Trophoblast cell (in vitro differentiated cells and primary cell): ENCODE data around the gene CDC73.

Experiments
- DNase-seq, 2 donors: peaks; one replicate each; pipeline ENCODE4 v3.0.0-alpha.2; 2016
- H2AFZ ChIP-seq: 2 replicates; pipeline ENCODE4 v1.6.1; 2013; ENCODE audit warnings: low read length, moderate library complexity, mild to moderate bottlenecking; ENCODE audit not compliant: insufficient read depth, poor library complexity
- H2AK5ac ChIP-seq: 2 replicates; pipeline ENCODE4 v1.6.1; 2013; ENCODE audit warnings: mild to moderate bottlenecking, low read length
- H2BK120ac ChIP-seq: 2 replicates; pipeline ENCODE4 v1.6.1; 2013; ENCODE audit warnings: low read length, mild to moderate bottlenecking, moderate library complexity; ENCODE audit not compliant: insufficient read depth, poor library complexity
- H2BK12ac ChIP-seq: 2 replicates; pipeline ENCODE4 v1.6.1; 2013; ENCODE audit warnings: mild to moderate bottlenecking, low read length, moderate library complexity
- H2BK5ac ChIP-seq: 2 replicates; pipeline ENCODE4 v1.6.1; 2013; ENCODE audit warnings: low read length, low read depth, moderate library complexity, mild to moderate bottlenecking; ENCODE audit not compliant: poor library complexity
- H3K14ac ChIP-seq: 2 replicates; pipeline ENCODE4 v1.6.1; 2013; ENCODE audit warnings: mild to moderate bottlenecking, low read length
- H3K18ac ChIP-seq: 2 replicates; pipeline ENCODE4 v1.6.1; 2013; ENCODE audit warnings: mild to moderate bottlenecking, low read length
- H3K23ac ChIP-seq: 2 replicates; pipeline ENCODE4 v1.6.1; 2013; ENCODE audit warnings: low read length
- H3K27ac ChIP-seq: 2 replicates; pipeline ENCODE4 v1.5.1; 2013; ENCODE audit warnings: low read depth, mild to moderate bottlenecking, inconsistent platforms, low read length, moderate library complexity
- H3K27me3 ChIP-seq: 2 replicates; pipeline ENCODE4 v1.6.1; 2013; ENCODE audit warnings: inconsistent platforms, mild to moderate bottlenecking, low read length, moderate library complexity; ENCODE audit not compliant: insufficient read depth
- H3K36me3 ChIP-seq, 2 experiments: 1 replicate in 1 of 2; 2 replicates in 1 of 2; pipeline ENCODE4 v1.6.1; 2013; ENCODE audit warnings: low read length in 2 of 2, mild to moderate bottlenecking in 2 of 2, moderate library complexity in 1 of 2; ENCODE audit not compliant: insufficient read depth in 2 of 2, control insufficient read depth in 1 of 2
- H3K4ac ChIP-seq: 2 replicates; pipeline ENCODE4 v1.6.1; 2013; ENCODE audit warnings: low read depth, mild to moderate bottlenecking, low read length, moderate library complexity
- H3K4me1 ChIP-seq, 2 experiments: 1 replicate in 1 of 2; 2 replicates in 1 of 2; pipeline ENCODE4 v1.6.1; 2013; ENCODE audit warnings: low read length in 2 of 2, mild to moderate bottlenecking in 2 of 2, moderate library complexity in 1 of 2; ENCODE audit not compliant: insufficient read depth in 2 of 2, control insufficient read depth in 1 of 2
- H3K4me2 ChIP-seq: 2 replicates; pipeline ENCODE4 v1.6.1; 2013; ENCODE audit warnings: inconsistent platforms, mild to moderate bottlenecking, low read length, moderate library complexity
- H3K4me3 ChIP-seq: 2 replicates; pipeline ENCODE4 v1.5.1; 2013; ENCODE audit warnings: mild to moderate bottlenecking, low read depth, low read length, inconsistent platforms
- H3K79me1 ChIP-seq: one replicate; pipeline ENCODE4 v1.6.1; 2013; ENCODE audit warnings: low read length
- H3K79me2 ChIP-seq: 2 replicates; pipeline ENCODE4 v1.6.1; 2013; ENCODE audit warnings: low read length, mild to moderate bottlenecking; ENCODE audit not compliant: control insufficient read depth, insufficient read depth, poor library complexity
- H3K9ac ChIP-seq: 2 replicates; pipeline ENCODE4 v1.6.1; 2013; ENCODE audit warnings: mild to moderate bottlenecking, low read length
- H3K9me3 ChIP-seq: 2 replicates; pipeline ENCODE4 v1.6.1; 2013; ENCODE audit warnings: low read depth, mild to moderate bottlenecking, control low read depth, inconsistent platforms, low read length; ENCODE audit not compliant: insufficient read depth
- H4K12ac ChIP-seq: 2 replicates; pipeline ENCODE4 v1.6.1; 2013; ENCODE audit warnings: low read depth, mild to moderate bottlenecking, low read length, moderate library complexity
- H4K8ac ChIP-seq: 2 replicates; pipeline ENCODE4 v1.6.1; 2013; ENCODE audit warnings: low read depth, mild to moderate bottlenecking, low read length, moderate library complexity
- H4K91ac ChIP-seq: one replicate; pipeline ENCODE4 v1.6.1; 2013; ENCODE audit warnings: low read depth, mild to moderate bottlenecking, low read length, moderate library complexity
- whole genome bisulfite sequencing: extraction: QIAGEN DNeasy Blood & Tissue Kit; methylation state at CpG from one replicate; pipeline ENCODE4 v1.1.7; 2013; ENCODE audit warnings: missing lambda C conversion rate; ENCODE audit not compliant: insufficient read length, insufficient coverage; ENCODE audit errors: extremely low coverage; 5-methylcytosine and 5-hydroxymethylcytosine counted together

CDC73 gene

GRCh38 chr1:193270996-193271395, 149.2 kb downstream of the CDC73 start:
- Histone ChIP-seq H3K79me1 (no peaks in the 10 kb centered on the region), H3K9me3 (no peaks in the 10 kb centered on the region), H3K4me3 (no peak overlapping the region), H3K9ac (no peak overlapping the region), H3K14ac (no peak overlapping the region), H2AFZ (no peak overlapping the region), H2BK5ac (no peak overlapping the region), H2BK120ac (no peak overlapping the region), H3K23ac (no peak overlapping the region), H2AK5ac (no peak overlapping the region), H4K91ac (no peak overlapping the region), H2BK12ac (no peak overlapping the region), H4K12ac (no peak overlapping the region), H3K4me2 (no peak overlapping the region), H4K8ac (no peak overlapping the region), H3K4ac (no peak overlapping the region), H3K27me3 (no peaks in the 10 kb centered on the region), H3K4me1 (no peaks in the 10 kb centered on the region), H3K27ac (no peak overlapping the region), H3K18ac (no peak overlapping the region), H3K79me2 (no peaks in the 10 kb centered on the region), H3K36me3 (no peaks in the 10 kb centered on the region)
- peak in 1 of 2 donors; percentile 38 for DNase-seq
- no CpG with 5 or more reads among the region's 2 CpGs for WGBS

DNA sequence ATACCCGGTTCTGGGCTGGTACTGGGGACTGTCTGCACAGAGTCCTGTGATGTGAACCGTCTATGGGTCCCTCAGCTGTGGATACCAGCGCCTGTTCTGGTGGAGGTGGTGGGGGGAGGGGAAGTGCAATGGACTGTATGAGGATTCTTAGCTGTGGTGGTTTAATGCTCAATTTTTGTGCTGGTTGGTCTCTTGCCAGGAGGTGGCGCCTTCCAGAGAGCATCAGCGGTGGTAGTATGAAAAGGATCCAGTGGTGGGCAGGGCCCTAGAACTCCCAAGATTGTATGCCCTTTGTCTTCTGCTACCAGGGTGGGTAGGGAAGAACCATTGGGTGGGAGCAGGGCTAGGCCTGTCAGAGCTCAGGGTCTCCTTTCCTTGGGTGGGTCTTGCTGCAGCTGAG, 153.9 kb downstream of the CDC73 start:
- Histone ChIP-seq H3K23ac (no peak overlapping the region), H4K8ac (no peak overlapping the region), H3K4me2 (no peak overlapping the region), H2AFZ (no peak overlapping the region), H3K27me3 (no peaks in the 10 kb centered on the region), H4K12ac (no peak overlapping the region), H2BK120ac (no peak overlapping the region), H3K18ac (no peak overlapping the region), H3K27ac (no peak overlapping the region), H3K36me3 (no peaks in the 10 kb centered on the region), H3K4me1 (no peaks in the 10 kb centered on the region), H3K79me2 (no peaks in the 10 kb centered on the region), H3K4me3 (no peak overlapping the region), H2AK5ac (no peak overlapping the region), H3K9ac (no peak overlapping the region), H3K79me1 (no peaks in the 10 kb centered on the region), H3K4ac (no peak overlapping the region), H4K91ac (no peak overlapping the region), H3K14ac (no peak overlapping the region), H3K9me3 (no peaks in the 10 kb centered on the region), H2BK12ac (no peak overlapping the region), H2BK5ac (no peak overlapping the region)
- DNase-seq, result no peak
- WGBS, result no CpG with 5 or more reads among the region's 5 CpGs

- no peaks in the 10 kb centered on the region for H3K79me1 ChIP-seq
- no peaks in the 10 kb centered on the region for H3K4me1 ChIP-seq
- WGBS, result no CpG with 5 or more reads among the region's 2 CpGs
- H4K8ac ChIP-seq, result no peak overlapping the region
- no peak overlapping the region for H4K12ac ChIP-seq
- no peaks in the 10 kb centered on the region for H3K27me3 ChIP-seq
- no peak overlapping the region for H2BK120ac ChIP-seq
- H2BK5ac ChIP-seq, result no peak overlapping the region
- H3K27ac ChIP-seq, result no peak overlapping the region
- no peaks in the 10 kb centered on the region for H3K36me3 ChIP-seq
- H3K79me2 ChIP-seq, result no peaks in the 10 kb centered on the region
- DNase-seq, result no peak
- no peak overlapping the region for H3K4ac ChIP-seq
- H3K18ac ChIP-seq, result no peak overlapping the region
- H3K4me2 ChIP-seq, result no peak overlapping the region
- no peak overlapping the region for H3K14ac ChIP-seq
- no peak overlapping the region for H2AK5ac ChIP-seq
- H3K4me3 ChIP-seq, result no peak overlapping the region
- H2BK12ac ChIP-seq, result no peak overlapping the region
- H3K23ac ChIP-seq, result no peak overlapping the region
- no peak overlapping the region for H3K9ac ChIP-seq
- no peaks in the 10 kb centered on the region for H3K9me3 ChIP-seq
- H2AFZ ChIP-seq, result no peak overlapping the region
- no peak overlapping the region for H4K91ac ChIP-seq
Measured at GRCh38 chr1:193278968-193279367, 157.1 kb downstream of the CDC73 start.

- Histone ChIP-seq H3K4me1 (no peaks in the 10 kb centered on the region), H4K8ac (no peak overlapping the region), H2BK12ac (no peak overlapping the region), H3K27ac (no peak overlapping the region), H4K91ac (no peak overlapping the region), H3K18ac (no peak overlapping the region), H3K4ac (no peak overlapping the region), H3K14ac (no peak overlapping the region), H3K27me3 (no peaks in the 10 kb centered on the region), H3K36me3 (no peaks in the 10 kb centered on the region), H3K79me2 (no peaks in the 10 kb centered on the region), H3K79me1 (no peaks in the 10 kb centered on the region), H3K9ac (no peak overlapping the region), H3K4me3 (no peak overlapping the region), H3K4me2 (no peak overlapping the region), H2AK5ac (no peak overlapping the region), H3K23ac (no peak overlapping the region), H2AFZ (no peak overlapping the region), H2BK120ac (no peak overlapping the region), H3K9me3 (no peaks in the 10 kb centered on the region), H4K12ac (no peak overlapping the region), H2BK5ac (no peak overlapping the region)
- DNase-seq, result no peak
- WGBS, result no CpG with 5 or more reads among the region's 1 CpG
Measured at GRCh38 chr1:193281894-193282293, 160.1 kb downstream of the CDC73 start.
